NCI-H345 (cell line): ENCODE measurements around the gene UBE2G2.
"Not testable (repeated sequence)": the region's sequence is repeated elsewhere in the genome, so short reads cannot be mapped to it uniquely, and the experiment has no call there.

Source experiments
- DNase-seq: peaks from one replicate; lab custom pipeline; 2025; lab: John Stamatoyannopoulos, UW

Gene UBE2G2

GRCh38 chr21:44836349-44836665 lies 34.7 kb upstream of the UBE2G2 start:
- DNase-seq = no peak

- no peak for DNase-seq
These were observed 34.0 kb upstream of the UBE2G2 start for GRCh38 chr21:44835647-44835973.

GRCh38 chr21:44834951-44835646 lies 33.5 kb upstream of the UBE2G2 start:
- DNase-seq = no peak

- no peak for DNase-seq
These were observed 32.8 kb upstream of the UBE2G2 start for GRCh38 chr21:44834231-44834950.

GRCh38 chr21:44833663-44834062 lies 32.0 kb upstream of the UBE2G2 start:
- no peak for DNase-seq

- DNase-seq = not testable (repeated sequence)
These were observed 31.1 kb upstream of the UBE2G2 start for GRCh38 chr21:44832516-44833255.

- DNase-seq = no peak
These were observed 29.7 kb upstream of the UBE2G2 start for GRCh38 chr21:44831227-44831860.

GRCh38 chr21:44829507-44830092 lies 28.0 kb upstream of the UBE2G2 start:
- DNase-seq = no peak

- DNase-seq = no peak
These were observed 26.9 kb upstream of the UBE2G2 start for GRCh38 chr21:44828362-44829056.

GRCh38 chr21:44823179-44823660 lies 21.6 kb upstream of the UBE2G2 start:
- DNase-seq = no peak

- DNase-seq = no peak
These were observed 21.0 kb upstream of the UBE2G2 start for GRCh38 chr21:44822484-44823178.

GRCh38 chr21:44820851-44821250 lies 19.2 kb upstream of the UBE2G2 start:
- no peak for DNase-seq

- DNase-seq = no peak
These were observed 17.9 kb upstream of the UBE2G2 start for GRCh38 chr21:44819283-44820243.

- DNase-seq = no peak
These were observed 17.0 kb upstream of the UBE2G2 start for GRCh38 chr21:44818640-44819011.

- DNase-seq = peak; percentile 89
These were observed 16.5 kb upstream of the UBE2G2 start, which contains the start of gene SUMO3 for GRCh38 chr21:44817914-44818639. Gene SUMO3, minus strand, starts transcription at chr21:44818062. Its CDS starts 94 bp downstream, at chr21:44817968.

- DNase-seq = peak; percentile 92
These were observed 15.9 kb upstream of the UBE2G2 start for GRCh38 chr21:44817506-44817880.

GRCh38 chr21:44816761-44817505 lies 15.3 kb upstream of the UBE2G2 start:
- DNase-seq = no peak
